22Rv1 (cell line): ENCODE measurements around the gene CFAP92.
"Not testable (repeated sequence)": the region's sequence is repeated elsewhere in the genome, so short reads cannot be mapped to it uniquely, and the experiment has no call there.

Source experiments
- CTCF ChIP-seq: fragments of 450-650 bp; IDR thresholded peaks from 2 replicates; pipeline ENCODE4 v1.5.1; 2017; ENCODE audit warnings: mild to moderate bottlenecking
- ZFX ChIP-seq: fragments of 450-650 bp; IDR thresholded peaks from 2 replicates; pipeline ENCODE4 v1.6.1; 2017; ENCODE audit warnings: antibody characterized with exemption, borderline replicate concordance

- not testable (repeated sequence) for TF ChIP-seq CTCF, ZFX
Measured at GRCh38 chr3:128864849-128865804, 128.7 kb downstream of the CFAP92 start.
